Measurements from ENCODE around the gene CDK2AP2. TPM values are rescaled to one million over a fixed set of nuclear protein-coding genes. Genes with fewer than 3 reads are reported as not detected.

The CDK2AP2 gene
- total RNA-seq, 2 donors from 2014 or later, result 79.5 to 86.2 TPM

GRCh38 chr11:67506426-67507051 is 1.4 kb downstream of the CDK2AP2 start:
- DNase-seq (peak in 1 of 2 donors; percentile 66), ATAC-seq (no peak)
- intact Hi-C loops (cut with DNase I, micrococcal nuclease), result loop anchor here in 1 of 2 donors (10.0 kb wide), 1 partner anchor 112 kb away; the partner anchor contains the start of gene RAD9A

- peak; percentile 94 to 97 for DNase-seq
- intact Hi-C loops (cut with DNase I, micrococcal nuclease), result loop anchor here in 1 of 2 donors (10.0 kb wide), 1 partner anchor 111 kb away; the partner anchor contains the start of gene RAD9A
- peak; percentile 55 for ATAC-seq
These were observed 2.2 kb downstream of the CDK2AP2 start for GRCh38 chr11:67505605-67506396.

- DNase-seq (peak; percentile 73 to 87), ATAC-seq (peak; percentile 45)
- intact Hi-C loops (cut with DNase I, micrococcal nuclease), result loop anchor here in 1 of 2 donors (10.0 kb wide), 1 partner anchor 110 kb away; the partner anchor contains the start of gene RAD9A
These were observed 2.9 kb downstream of the CDK2AP2 start, which contains the start of gene PITPNM1 for GRCh38 chr11:67504950-67505581. Gene PITPNM1, minus strand, starts transcription at chr11:67505363. Its CDS starts 1,183 bp downstream, at chr11:67504180.

- intact Hi-C loops (cut with DNase I, micrococcal nuclease), result loop anchor here in 1 of 2 donors (10.0 kb wide), 1 partner anchor 109 kb away; the partner anchor contains the start of gene RAD9A
- peak in 1 of 2 donors; percentile 53 for DNase-seq
- ATAC-seq, result no peak
These were observed 3.7 kb downstream of the CDK2AP2 start for GRCh38 chr11:67504005-67504949.

- ATAC-seq, result no peak
- intact Hi-C loops (cut with DNase I, micrococcal nuclease), result loop anchor here in 1 of 2 donors (10.0 kb wide), 1 partner anchor 109 kb away; the partner anchor contains the start of gene RAD9A
These were observed 4.6 kb downstream of the CDK2AP2 start for GRCh38 chr11:67503119-67504004.

GRCh38 chr11:67502328-67502979 is 5.5 kb downstream of the CDK2AP2 start:
- ATAC-seq (no peak), DNase-seq (no peak)
- intact Hi-C loops (cut with DNase I, micrococcal nuclease), result loop anchor here in 1 of 2 donors (10.0 kb wide), 1 partner anchor 108 kb away; the partner anchor contains the start of gene RAD9A

More at GRCh38 chr11:67503119-67504004, 4.6 kb downstream of the CDK2AP2 start:
- DNase-seq, result no peak

- ATAC-seq, result no peak
- no peak for DNase-seq
- intact Hi-C loops (cut with DNase I, micrococcal nuclease), result loop anchor here in 1 of 2 donors (10.0 kb wide), 1 partner anchor 107 kb away; the partner anchor contains the start of gene RAD9A
These were observed 6.1 kb downstream of the CDK2AP2 start for GRCh38 chr11:67501854-67502253.

- DNase-seq (no peak), ATAC-seq (no peak)
- intact Hi-C loops (cut with DNase I, micrococcal nuclease), result loop anchor here in 1 of 2 donors (10.0 kb wide), 1 partner anchor 106 kb away; the partner anchor contains the start of gene RAD9A
These were observed 6.9 kb downstream of the CDK2AP2 start for GRCh38 chr11:67500831-67501715.

GRCh38 chr11:67500484-67500821 is 7.5 kb downstream of the CDK2AP2 start:
- intact Hi-C loops (cut with DNase I, micrococcal nuclease), result loop anchor here in 1 of 2 donors (10.0 kb wide), 1 partner anchor 106 kb away; the partner anchor contains the start of gene RAD9A
- DNase-seq, result no peak
- ATAC-seq, result no peak

- intact Hi-C loops (cut with DNase I, micrococcal nuclease), result loop anchor here in 1 of 2 donors (10.0 kb wide), 1 partner anchor 105 kb away; the partner anchor contains the start of gene RAD9A
- ATAC-seq (no peak), DNase-seq (no peak)
These were observed 8.0 kb downstream of the CDK2AP2 start for GRCh38 chr11:67499808-67500483.

GRCh38 chr11:67498544-67498972 is 9.4 kb downstream of the CDK2AP2 start:
- DNase-seq (no peak), ATAC-seq (no peak)
- intact Hi-C loops (cut with DNase I, micrococcal nuclease), result no loop called here

GRCh38 chr11:67497656-67498291 is 10.2 kb downstream of the CDK2AP2 start:
- no peak for ATAC-seq
- intact Hi-C loops (cut with DNase I, micrococcal nuclease), result no loop called here
- no peak for DNase-seq

GRCh38 chr11:67496113-67496512 is 11.8 kb downstream of the CDK2AP2 start:
- ATAC-seq, result no peak
- intact Hi-C loops (cut with DNase I, micrococcal nuclease), result no loop called here
- DNase-seq, result no peak

GRCh38 chr11:67495234-67496005 is 12.5 kb downstream of the CDK2AP2 start:
- intact Hi-C loops (cut with DNase I, micrococcal nuclease), result no loop called here
- no peak for ATAC-seq
- DNase-seq, result no peak
